PC-3 (cell line): ENCODE measurements around the gene CMTM1. TPM values are rescaled to one million over a fixed set of nuclear protein-coding genes. Genes with fewer than 3 reads are reported as not detected.

Experiments used
- ATAC-seq: fragments of 200-7000 bp; cut with Tn5 transposase; 2 replicates; pipeline ENCODE4 v1.9.1; 2020; ENCODE audit warnings: mild to moderate bottlenecking, moderate library complexity
- BruUV-seq: library from RNA; stranded (reverse); fragments of 400-500 nt; replicated peaks from 2 replicates; lab custom pipeline; 2021; lab: Mats Ljungman, UMichigan
- CTCF ChIA-PET: fragments of 300-600 bp; sonication (Branson Sonifier 250); formaldehyde crosslinking; loops from one replicate; lab custom pipeline; 2022; ENCODE audit warnings: antibody characterized with exemption; lab: Charles Lee
- POLR2A ChIA-PET: fragments of 300-600 bp; sonication (Branson Sonifier 250); formaldehyde crosslinking; loops from one replicate; lab custom pipeline; 2022; ENCODE audit warnings: antibody characterized with exemption; ENCODE audit not compliant: unreplicated experiment; lab: Charles Lee
- DNase-seq: peaks from one replicate; pipeline ENCODE4 v3.0.0-alpha.2; 2015
- H2AFZ ChIP-seq: fragments of 300-600 bp; sonication (generic); 2 replicates; pipeline ENCODE4 v1.6.0; 2016; ENCODE audit warnings: antibody characterized with exemption, low read length
- H3F3A ChIP-seq: fragments of 300-600 bp; sonication (generic); one replicate; pipeline ENCODE4 v1.6.0; 2017; ENCODE audit warnings: antibody characterized with exemption, low read length, control low read depth, mild to moderate bottlenecking; ENCODE audit not compliant: unreplicated experiment
- H3K27ac ChIP-seq: fragments of 300-600 bp; sonication (generic); 2 replicates; pipeline ENCODE4 v1.5.1; 2016; ENCODE audit warnings: mild to moderate bottlenecking, low read length
- H3K27me3 ChIP-seq: fragments of 300-600 bp; sonication (generic); 2 replicates; pipeline ENCODE4 v1.6.1; 2016; ENCODE audit warnings: low read length, mixed read lengths
- H3K36me3 ChIP-seq: fragments of 300-600 bp; sonication (generic); 2 replicates; pipeline ENCODE4 v1.6.1; 2016; ENCODE audit warnings: low read depth, mixed run types, low read length, mixed read lengths
- H3K4me1 ChIP-seq: fragments of 300-600 bp; sonication (generic); 2 replicates; pipeline ENCODE4 v1.5.1; 2016; ENCODE audit warnings: low read length; ENCODE audit not compliant: insufficient read depth
- H3K4me2 ChIP-seq: fragments of 300-600 bp; sonication (generic); 2 replicates; pipeline ENCODE4 v1.6.0; 2016; ENCODE audit warnings: low read length
- H3K4me3 ChIP-seq: fragments of 300-600 bp; sonication (generic); 2 replicates; pipeline ENCODE4 v1.5.1; 2016; ENCODE audit warnings: mild to moderate bottlenecking, low read length, mixed read lengths
- H3K79me2 ChIP-seq: fragments of 300-600 bp; sonication (generic); 2 replicates; pipeline ENCODE4 v1.6.1; 2017; ENCODE audit warnings: low read length, mixed read lengths
- H3K9ac ChIP-seq: fragments of 300-600 bp; sonication (generic); 2 replicates; pipeline ENCODE4 v1.6.0; 2016; ENCODE audit warnings: mild to moderate bottlenecking, low read length
- H3K9me2 ChIP-seq: fragments of 300-600 bp; sonication (generic); replicated peaks from 2 replicates; pipeline ENCODE4 v1.6.1; 2016; ENCODE audit warnings: mixed run types, low read length, mixed read lengths
- H3K9me3 ChIP-seq: fragments of 300-600 bp; sonication (generic); 2 replicates; pipeline ENCODE4 v1.6.1; 2016; ENCODE audit warnings: low read length, mixed read lengths
- H4K20me1 ChIP-seq: fragments of 300-600 bp; sonication (generic); 2 replicates; pipeline ENCODE4 v1.6.1; 2016; ENCODE audit warnings: low read length, mixed read lengths
- CTCF ChIP-seq: fragments of 300-600 bp; sonication (generic); conservative IDR thresholded peaks from 2 replicates; pipeline ENCODE4 v1.5.1; 2017; ENCODE audit warnings: antibody characterized with exemption, low read depth, mild to moderate bottlenecking, low read length
- EZH2 ChIP-seq: fragments of 300-600 bp; sonication (generic); IDR thresholded peaks from one replicate; pipeline ENCODE4 v1.6.1; 2017; ENCODE audit warnings: antibody characterized with exemption, mild to moderate bottlenecking, low read length; ENCODE audit not compliant: unreplicated experiment
- EZH2phosphoT487 ChIP-seq: fragments of 300-600 bp; sonication (generic); IDR thresholded peaks from 2 replicates; pipeline ENCODE4 v1.6.1; 2018; ENCODE audit warnings: mild to moderate bottlenecking, antibody characterized with exemption, low read length, borderline replicate concordance
- intact Hi-C: fragments of 100-400 bp; cut with micrococcal nuclease; formaldehyde crosslinking; loops from 2 replicates; pipeline ENCODE4 v1.9.0; 2023
- total RNA-seq: library from RNA; depleted of rRNA; stranded (reverse); fragments of >200 nt; gene quantifications from 2 replicates; pipeline ENCODE4 v1.2.3, GENCODE V29; 2014

The CMTM1 gene
- total RNA-seq, 1 experiment from 2014 or later, result 1.4 TPM

GRCh38 chr16:66521252-66521713, 45.0 kb upstream of the CMTM1 start:
- H3K27me3 ChIP-seq, result no peaks in the 10 kb centered on the region
- H3K9ac ChIP-seq, result no peak overlapping the region
- no peaks in the 10 kb centered on the region for H4K20me1 ChIP-seq
- ATAC-seq, result no peak
- no peak overlapping the region for H2AFZ ChIP-seq
- ChIA-PET CTCF (interaction anchor here (1.5 to 1.8 kb wide), 2 partner anchors 9 to 13 kb away, joined by 5 to 7 read pairs; no protein-coding TSS in a partner anchor), POLR2A (no interaction called here)
- peak overlapping the region; percentile 67; the same call in 1 of the 2 replicates for H3K27ac ChIP-seq
- BruUV-seq, result no TSS peak
- intact Hi-C loops, result no loop called here
- no peak overlapping the region for H3K4me3 ChIP-seq
- no peaks in the 10 kb centered on the region for H3K79me2 ChIP-seq
- peaks cover 32% of the 10 kb centered on the region for H3K4me1 ChIP-seq
- H3K4me2 ChIP-seq, result peak overlapping the region; percentile 66
- no peaks in the 10 kb centered on the region for H3F3A ChIP-seq
- no peaks in the 10 kb centered on the region for H3K9me2 ChIP-seq
- H3K36me3 ChIP-seq, result no peaks in the 10 kb centered on the region
- DNase-seq, result no peak
- TF ChIP-seq EZH2, result no peak
- no peaks in the 10 kb centered on the region for H3K9me3 ChIP-seq

DNA sequence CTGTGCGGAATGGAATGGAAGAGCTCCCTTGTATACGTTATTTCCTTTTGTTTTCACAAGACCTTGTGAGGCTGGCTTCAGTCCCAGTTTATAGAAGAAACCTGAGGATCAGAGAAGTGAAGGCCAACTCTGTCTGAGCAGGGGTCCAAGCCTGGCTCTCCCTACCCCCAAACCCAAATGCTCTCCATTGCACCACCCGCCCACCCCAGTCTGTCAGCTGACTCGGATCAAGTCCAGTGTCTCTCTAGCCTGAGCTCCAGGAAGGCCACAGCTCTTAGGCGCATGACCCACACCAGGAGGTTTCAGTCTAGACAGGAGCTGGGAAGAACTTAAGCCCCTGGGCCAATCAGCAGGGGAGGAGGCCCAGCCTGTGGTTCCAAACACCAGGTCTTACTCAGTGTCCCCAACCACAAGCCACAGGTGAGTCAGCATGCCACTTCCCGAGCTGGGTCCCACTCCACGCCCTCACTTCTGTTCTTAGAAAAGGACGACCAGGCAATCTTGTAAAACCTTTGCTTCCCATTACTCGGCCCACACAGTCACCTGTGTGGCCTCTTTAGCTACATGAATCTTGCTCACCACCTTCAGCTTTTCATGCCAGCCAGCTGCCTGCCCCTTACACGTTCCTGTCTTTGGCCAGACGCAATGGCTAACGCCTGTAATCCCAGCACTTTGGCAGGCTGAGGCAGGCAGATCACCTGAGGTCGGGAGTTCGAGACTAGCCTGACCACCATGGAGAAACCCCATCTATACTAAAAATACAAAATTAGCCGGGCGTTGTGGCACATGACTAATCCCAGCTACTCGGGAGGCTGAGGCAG, 44.1 kb upstream of the CMTM1 start:
- Histone ChIP-seq H3F3A (no peaks in the 10 kb centered on the region), H2AFZ (no peak overlapping the region), H3K4me3 (no peak overlapping the region), H3K4me1 (peaks cover 25% of the 10 kb centered on the region), H3K4me2 (peak overlapping the region; percentile 66), H3K27me3 (no peaks in the 10 kb centered on the region), H4K20me1 (no peaks in the 10 kb centered on the region), H3K36me3 (no peaks in the 10 kb centered on the region), H3K27ac (peak overlapping the region; percentile 67), H3K9me2 (no peaks in the 10 kb centered on the region), H3K9ac (no peak overlapping the region), H3K79me2 (no peaks in the 10 kb centered on the region), H3K9me3 (no peaks in the 10 kb centered on the region)
- peak; percentile 94 for ATAC-seq
- intact Hi-C loops, result loop anchor here (2.0 kb wide), 1 partner anchor 29 kb away; the partner anchor contains the start of gene TK2
- ChIA-PET POLR2A (interaction anchor here (0.6 to 1.2 kb wide), 4 partner anchors 10 to 1041 kb away, joined by 3 to 12 read pairs (median 4); no protein-coding TSS in a partner anchor), CTCF (interaction anchor here (1.5 to 1.8 kb wide), 2 partner anchors 10 to 14 kb away, joined by 5 to 7 read pairs; no protein-coding TSS in a partner anchor)
- peak; percentile 95 for DNase-seq
- TF ChIP-seq CTCF (no peak), EZH2phosphoT487 (0 out of 2 replicates have a peak, but pooled peaks have one; percentile 66), EZH2 (no peak)
- BruUV-seq, result no TSS peak

DNA sequence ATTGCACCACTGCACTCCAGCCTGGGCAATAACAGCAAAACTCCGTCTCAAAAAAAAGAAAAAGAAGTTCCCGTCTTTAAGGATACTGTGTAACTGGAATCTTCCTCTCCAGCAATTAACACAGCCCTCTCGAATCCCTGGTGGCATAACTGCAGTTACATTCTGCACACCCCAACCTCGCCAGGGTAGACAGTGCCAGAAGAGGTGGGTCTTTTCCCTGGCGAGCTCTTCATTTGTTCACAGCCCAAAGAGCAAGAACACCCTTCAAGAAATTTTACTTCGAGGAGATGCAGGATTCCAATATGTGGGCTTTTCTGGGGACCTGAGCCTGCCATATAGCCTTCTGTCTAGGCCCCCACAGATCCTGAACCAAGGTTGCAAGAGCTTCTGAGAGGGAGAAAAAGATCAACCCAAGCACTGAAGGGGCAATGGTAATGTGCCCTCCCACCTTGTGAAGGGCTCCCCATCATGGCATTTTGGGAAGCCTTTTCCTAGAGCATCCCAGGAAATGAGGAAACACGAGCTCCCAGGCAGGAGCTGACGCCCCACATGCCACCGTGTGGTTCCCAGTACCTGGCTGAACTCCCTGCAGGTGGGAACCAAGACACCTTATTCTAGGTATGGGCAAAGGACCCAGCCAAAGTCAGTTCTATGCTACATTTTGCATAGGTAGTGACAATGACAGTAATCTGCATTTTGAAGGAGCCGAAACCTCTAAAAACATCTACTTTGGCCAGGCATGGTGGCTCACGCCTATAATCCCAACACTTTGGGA, 43.2 kb upstream of the CMTM1 start:
- ATAC-seq, result no peak
- no peak overlapping the region for H3K4me2 ChIP-seq

More for the DNA sequence above, 43.2 kb upstream of the CMTM1 start:
- Histone ChIP-seq H2AFZ (no peak overlapping the region), H3K27me3 (no peaks in the 10 kb centered on the region), H3K4me1 (peaks cover 17% of the 10 kb centered on the region), H3K27ac (peak overlapping the region; percentile 45), H3K36me3 (no peaks in the 10 kb centered on the region), H3K9me3 (no peaks in the 10 kb centered on the region), H3F3A (no peaks in the 10 kb centered on the region), H4K20me1 (no peaks in the 10 kb centered on the region), H3K79me2 (no peaks in the 10 kb centered on the region), H3K9ac (no peak overlapping the region), H3K9me2 (no peaks in the 10 kb centered on the region), H3K4me3 (no peak overlapping the region)
- ChIA-PET CTCF (interaction anchor here (1.5 to 1.8 kb wide), 2 partner anchors 11 to 15 kb away, joined by 5 to 7 read pairs; no protein-coding TSS in a partner anchor), POLR2A (interaction anchor here (1.2 kb wide), 1 partner anchor 15 kb away, joined by 4 read pairs; no protein-coding TSS in a partner anchor)
- TF ChIP-seq EZH2phosphoT487, result no peak
- intact Hi-C loops, result loop anchor here (2.0 kb wide), 1 partner anchor 28 kb away; the partner anchor contains the start of gene TK2
- DNase-seq, result no peak
- TSS peak; percentile 97 for BruUV-seq
